ENCODE data around the gene NPY5R. TPM values are rescaled to one million over a fixed set of nuclear protein-coding genes. Genes with fewer than 3 reads are reported as not detected.

NPY5R gene
- total and polyA plus RNA-seq, 8 donors: 0.04 to 0.73 (median 0.17) TPM

DNA sequence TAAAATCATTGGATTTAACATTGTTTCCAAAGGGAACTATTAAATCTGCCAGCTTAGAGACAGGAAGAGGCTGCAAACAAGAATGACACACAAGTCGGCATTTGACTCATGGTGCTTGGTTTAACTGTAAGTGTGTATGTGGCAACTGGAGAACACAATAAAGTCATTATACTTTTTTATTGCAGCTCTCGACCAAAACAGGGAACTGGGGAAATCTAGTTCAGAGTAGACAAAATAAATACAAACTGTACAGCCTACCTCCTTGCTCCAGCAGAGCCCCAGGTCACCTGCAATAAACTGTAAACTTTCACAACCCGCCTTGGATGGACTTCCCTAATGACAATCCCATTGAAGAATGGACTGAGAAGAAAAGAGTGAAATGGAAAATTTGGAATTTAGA lies 24.0 kb downstream of the NPY5R start:
- no peaks in the 10 kb centered on the region for H3K36me3 ChIP-seq
- FAIRE-seq (no peak), ATAC-seq (peak in 2 of 4 donors; percentile 23 to 37), DNase-seq (no peak)
- intact Hi-C loops (cut with DNase I): no loop called here
- H3K9me3 ChIP-seq: no peaks in the 10 kb centered on the region
- 37% methylated on average over 3 of the region's 3 CpGs for WGBS, 2 donors
- no peak overlapping the region for H3K4me3 ChIP-seq
- H3K4me1 ChIP-seq: no peaks in the 10 kb centered on the region
- no peak overlapping the region for H3K27ac ChIP-seq
- TF ChIP-seq, protein P1, sequence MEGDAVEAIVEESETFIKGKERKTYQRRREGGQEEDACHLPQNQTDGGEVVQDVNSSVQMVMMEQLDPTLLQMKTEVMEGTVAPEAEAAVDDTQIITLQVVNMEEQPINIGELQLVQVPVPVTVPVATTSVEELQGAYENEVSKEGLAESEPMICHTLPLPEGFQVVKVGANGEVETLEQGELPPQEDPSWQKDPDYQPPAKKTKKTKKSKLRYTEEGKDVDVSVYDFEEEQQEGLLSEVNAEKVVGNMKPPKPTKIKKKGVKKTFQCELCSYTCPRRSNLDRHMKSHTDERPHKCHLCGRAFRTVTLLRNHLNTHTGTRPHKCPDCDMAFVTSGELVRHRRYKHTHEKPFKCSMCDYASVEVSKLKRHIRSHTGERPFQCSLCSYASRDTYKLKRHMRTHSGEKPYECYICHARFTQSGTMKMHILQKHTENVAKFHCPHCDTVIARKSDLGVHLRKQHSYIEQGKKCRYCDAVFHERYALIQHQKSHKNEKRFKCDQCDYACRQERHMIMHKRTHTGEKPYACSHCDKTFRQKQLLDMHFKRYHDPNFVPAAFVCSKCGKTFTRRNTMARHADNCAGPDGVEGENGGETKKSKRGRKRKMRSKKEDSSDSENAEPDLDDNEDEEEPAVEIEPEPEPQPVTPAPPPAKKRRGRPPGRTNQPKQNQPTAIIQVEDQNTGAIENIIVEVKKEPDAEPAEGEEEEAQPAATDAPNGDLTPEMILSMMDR (IDR thresholded peaks at IDR 0.05): no peak
- H3K27me3 ChIP-seq: no peaks in the 10 kb centered on the region

DNA sequence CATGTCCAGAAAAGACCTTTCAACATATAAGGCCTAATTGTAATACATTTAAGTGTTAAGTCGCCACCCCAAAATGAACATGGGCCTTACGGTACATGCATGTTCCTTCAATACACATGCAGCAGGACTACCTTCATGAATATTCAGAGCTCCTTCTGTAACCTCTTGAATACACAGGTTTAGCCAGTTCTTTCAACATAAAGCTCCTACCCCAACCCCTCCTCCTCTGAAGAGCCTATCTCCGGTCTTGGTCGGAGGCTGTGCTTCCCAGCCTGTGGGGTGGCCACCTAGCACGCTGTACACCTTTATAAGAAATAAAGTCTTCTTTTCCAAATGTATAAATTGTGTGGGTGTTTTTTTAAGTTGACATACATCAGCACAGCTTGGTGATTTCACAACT lies 28.3 kb downstream of the NPY5R start:
- Histone ChIP-seq H3K27ac (no peak overlapping the region), H3K36me3 (no peaks in the 10 kb centered on the region), H3K9me3 (no peaks in the 10 kb centered on the region), H3K4me3 (no peak overlapping the region), H3K4me1 (no peaks in the 10 kb centered on the region), H3K27me3 (no peaks in the 10 kb centered on the region)
- TF ChIP-seq, protein P1 (IDR thresholded peaks at IDR 0.05): no peak
- WGBS, 2 donors: 81 to 87% methylated on average over 5 of the region's 5 CpGs
- FAIRE-seq: no peak
- DNase-seq: no peak
- intact Hi-C loops (cut with DNase I): no loop called here
- no peak for ATAC-seq

DNA sequence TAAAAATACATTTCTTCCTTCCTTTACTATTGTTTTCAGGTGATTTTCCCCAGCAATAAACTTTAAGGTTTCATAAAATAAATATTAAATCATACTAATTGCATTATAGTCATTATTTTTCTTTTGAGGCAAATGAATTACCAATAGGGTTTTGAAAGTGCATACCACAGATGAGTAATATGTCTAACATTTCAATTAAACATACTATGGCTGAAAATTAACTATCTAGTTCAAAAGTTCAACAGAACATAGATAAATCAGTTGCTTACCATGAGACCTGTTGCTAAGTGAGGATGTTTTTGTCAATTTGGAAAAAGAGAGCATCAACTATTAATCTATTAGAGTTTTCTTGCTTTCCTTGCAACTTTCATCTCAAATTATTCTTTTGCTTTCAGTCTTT lies 35.0 kb downstream of the NPY5R start:
- no peak overlapping the region for H3K27ac ChIP-seq
- ATAC-seq (no peak), DNase-seq (no peak), FAIRE-seq (no peak)
- H3K4me1 ChIP-seq: no peaks in the 10 kb centered on the region
- H3K4me3 ChIP-seq: no peak overlapping the region
- TF ChIP-seq, protein P1 (IDR thresholded peaks at IDR 0.05): no peak
- H3K27me3 ChIP-seq: no peaks in the 10 kb centered on the region
- intact Hi-C loops (cut with DNase I): no loop called here
- H3K36me3 ChIP-seq: no peaks in the 10 kb centered on the region
- no peaks in the 10 kb centered on the region for H3K9me3 ChIP-seq

DNA sequence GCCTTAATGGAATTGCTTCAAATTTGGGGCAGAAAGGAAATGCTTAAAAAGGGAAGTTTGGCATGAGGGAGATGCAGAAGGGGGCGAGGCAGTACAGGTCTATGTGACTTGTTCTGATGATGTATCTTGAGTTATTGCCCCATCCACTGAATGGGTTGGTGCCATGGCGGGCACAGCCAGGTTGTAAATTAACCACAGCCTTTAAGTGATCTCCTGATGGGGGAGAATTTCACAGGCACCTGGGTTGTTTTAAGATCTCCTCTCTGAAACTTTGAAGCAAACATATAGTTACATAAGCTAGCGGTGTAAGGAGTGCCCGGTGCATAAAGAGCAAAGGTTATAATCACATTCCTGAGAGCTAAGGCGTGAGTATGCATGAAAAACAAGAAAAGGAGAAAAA lies 37.0 kb downstream of the NPY5R start:
- intact Hi-C loops (cut with DNase I): no loop called here
- TF ChIP-seq, protein P1 (IDR thresholded peaks at IDR 0.05): no peak
- H3K9me3 ChIP-seq: no peaks in the 10 kb centered on the region
- no peak for ATAC-seq
- no peaks in the 10 kb centered on the region for H3K4me1 ChIP-seq
- DNase-seq: no peak
- H3K27ac ChIP-seq: no peak overlapping the region
- no peaks in the 10 kb centered on the region for H3K27me3 ChIP-seq
- FAIRE-seq: no peak
- no peak overlapping the region for H3K4me3 ChIP-seq
- 59 to 67% methylated on average over 5 of the region's 5 CpGs for WGBS, 2 donors
- no peaks in the 10 kb centered on the region for H3K36me3 ChIP-seq

DNA sequence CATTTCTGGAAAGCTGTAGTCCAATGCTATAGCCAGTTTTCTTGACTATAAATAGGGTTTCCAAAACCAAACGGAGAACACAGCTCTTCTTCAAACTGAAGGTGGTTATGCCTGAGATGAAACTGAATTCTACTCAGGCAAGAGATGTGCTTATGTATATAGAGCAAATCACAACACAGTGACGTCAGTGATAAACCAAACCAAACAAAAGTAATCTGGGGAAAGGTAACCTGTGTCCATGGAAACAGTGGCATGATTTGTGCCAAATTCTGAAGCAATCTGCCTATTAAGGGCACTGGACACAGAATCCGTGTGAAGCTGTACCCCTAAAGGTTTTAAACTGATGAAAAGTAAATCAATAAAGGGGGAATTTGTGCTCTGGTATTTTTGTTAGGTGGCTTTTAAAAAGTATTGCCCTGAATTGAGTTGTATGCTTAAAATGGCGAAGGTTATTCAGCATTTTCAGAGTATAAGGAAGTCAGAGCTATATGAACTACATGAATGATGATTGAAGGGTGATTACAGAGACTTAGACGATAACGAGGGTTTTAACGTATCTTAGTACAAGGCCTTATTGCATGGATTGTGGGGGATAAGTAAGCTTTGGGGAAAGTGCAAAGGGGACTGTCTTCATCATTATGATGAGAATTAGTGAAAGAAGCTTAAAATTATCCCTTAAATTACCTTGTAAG lies 38.6 kb downstream of the NPY5R start:
- Histone ChIP-seq H3K27me3 (no peaks in the 10 kb centered on the region), H3K4me3 (no peak overlapping the region), H3K9me3 (no peaks in the 10 kb centered on the region), H3K4me1 (no peaks in the 10 kb centered on the region), H3K27ac (no peak overlapping the region), H3K36me3 (no peaks in the 10 kb centered on the region)
- TF ChIP-seq, protein P1 (IDR thresholded peaks at IDR 0.05): no peak
- no peak for ATAC-seq
- WGBS, 2 donors: 58 to 67% methylated on average over 7 of the region's 7 CpGs
- intact Hi-C loops (cut with DNase I): no loop called here
- DNase-seq: no peak
- no peak for FAIRE-seq

All from pancreas (tissue), 10 donors.